Activated T-cell treated with anti-CD3 and anti-CD28 coated beads for 24 hours (primary cell): ENCODE data around the gene DOCK10.
A peak's percentile ranks its signal among the peaks of the same experiment; 100 is the strongest.
"Not testable (repeated sequence)": the region's sequence is repeated elsewhere in the genome, so short reads cannot be mapped to it uniquely, and the experiment has no call there.

Experiments used
- DNase-seq: peaks from one replicate; pipeline ENCODE4 v3.0.0-alpha.2; 2020; ENCODE audit warnings: low read depth

Gene DOCK10

DNA sequence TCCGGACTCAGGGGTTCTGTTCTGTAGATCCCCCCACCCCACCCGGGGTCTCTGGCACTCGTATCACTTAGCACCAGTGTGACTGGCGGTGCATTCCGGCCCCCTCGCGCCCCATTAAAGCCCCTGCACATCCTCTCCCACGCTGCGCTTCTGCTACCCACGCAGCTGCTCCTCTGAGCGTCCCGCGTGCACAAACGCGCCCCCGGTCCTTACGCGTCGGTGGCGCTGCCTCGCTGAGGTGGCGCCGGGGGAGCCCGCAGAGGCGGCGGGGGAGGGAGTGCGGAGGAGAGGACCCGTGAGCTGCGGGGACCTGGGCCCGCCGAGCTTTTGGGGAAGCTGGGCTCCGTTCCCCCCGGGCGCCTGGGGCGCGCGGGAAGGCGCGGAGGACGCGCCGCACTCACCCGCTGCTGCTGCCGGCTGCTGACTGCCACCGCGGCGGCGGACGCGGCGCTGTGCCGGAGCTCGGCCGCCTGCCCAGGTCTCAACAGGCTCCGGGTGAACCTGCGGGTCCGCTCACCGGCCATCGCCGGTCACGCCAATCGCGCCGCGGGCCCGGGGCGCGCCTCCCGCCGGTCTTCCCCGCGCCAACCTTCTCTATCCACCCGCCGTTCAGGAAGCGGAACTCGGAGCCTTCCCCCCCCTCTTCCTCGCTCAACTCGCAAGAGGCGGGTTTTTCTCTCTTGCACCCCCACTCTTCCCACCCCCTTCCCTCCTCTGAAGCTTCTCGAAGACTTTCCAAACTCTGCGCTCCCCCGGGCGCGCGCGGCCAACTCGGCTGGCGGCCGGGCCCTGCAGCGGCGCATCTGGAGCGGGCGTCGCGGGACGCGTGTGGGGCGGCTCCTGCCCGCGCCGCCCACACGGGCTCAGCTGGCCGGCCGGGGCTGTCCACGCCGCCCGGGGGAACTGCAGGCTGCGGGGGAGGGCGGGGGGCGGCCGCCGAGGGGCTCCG, at the start of gene DOCK10:
DOCK10 (minus strand) TSS at position 618 of the 949 bp plus-strand sequence; CDS start at position 524, 94 bp downstream.
- peak; percentile 39 for DNase-seq

DNA sequence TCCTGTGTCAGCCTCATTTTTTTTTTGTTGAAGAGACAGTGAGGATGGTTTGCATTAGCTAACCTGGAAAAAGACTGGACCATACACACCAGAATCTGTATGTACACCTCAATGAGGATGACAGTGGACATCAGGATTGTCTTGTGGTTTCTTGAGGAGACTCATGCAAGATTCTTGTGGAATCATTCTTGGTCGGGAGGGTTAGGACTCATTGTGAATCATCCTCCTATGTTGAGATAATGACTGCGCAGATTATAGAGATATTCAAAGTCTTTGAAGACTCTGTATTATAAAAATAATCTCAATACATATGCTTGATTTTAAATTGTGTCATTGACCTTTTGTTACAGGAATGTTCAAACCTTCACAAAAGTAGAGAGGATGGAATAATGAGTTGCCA, 49.1 kb upstream of the DOCK10 start:
- no peak for DNase-seq

- DNase-seq: no peak
Observed at GRCh38 chr2:225090746-225091145, 48.5 kb upstream of the DOCK10 start.

DNA sequence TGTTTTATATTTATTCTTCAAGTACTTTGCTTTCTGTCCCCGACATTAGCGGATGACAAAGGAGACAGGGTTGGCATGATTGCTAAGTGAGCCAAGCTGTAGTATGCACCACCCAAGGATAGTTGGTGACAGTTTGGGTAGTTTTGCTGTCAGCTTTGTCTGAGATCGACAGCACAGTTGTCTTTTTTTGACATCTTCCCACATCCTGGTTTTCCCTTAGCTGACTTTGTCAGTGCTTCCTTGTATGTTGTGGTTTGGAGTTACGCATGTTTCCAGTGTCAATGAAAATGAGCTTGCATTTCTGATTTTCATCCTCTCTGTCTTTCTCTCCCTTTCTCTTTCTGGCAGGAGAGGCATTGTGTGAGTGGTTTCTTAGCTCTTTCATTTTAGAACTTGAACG, 44.6 kb upstream of the DOCK10 start:
- DNase-seq: no peak

DNA sequence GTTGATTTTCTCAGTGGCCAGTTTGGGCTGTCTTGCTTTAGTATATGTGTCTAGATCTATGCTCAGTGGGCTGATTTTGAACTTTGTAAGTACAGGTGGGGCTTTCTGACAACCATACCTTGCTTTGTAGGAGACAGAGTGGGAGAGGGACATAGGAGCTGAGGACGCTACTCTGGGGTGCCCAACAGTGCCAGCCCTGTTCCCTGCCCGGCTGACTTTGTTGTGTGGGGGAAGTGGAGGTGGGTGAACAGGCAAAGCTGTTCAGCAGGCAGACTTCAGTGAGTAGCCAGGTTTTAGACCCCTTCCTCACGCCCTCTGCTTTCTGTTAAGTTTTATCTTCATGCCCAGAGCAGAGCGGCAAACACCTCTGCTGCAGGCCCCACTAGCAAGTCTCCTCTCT, 44.2 kb upstream of the DOCK10 start:
- no peak for DNase-seq

DNA sequence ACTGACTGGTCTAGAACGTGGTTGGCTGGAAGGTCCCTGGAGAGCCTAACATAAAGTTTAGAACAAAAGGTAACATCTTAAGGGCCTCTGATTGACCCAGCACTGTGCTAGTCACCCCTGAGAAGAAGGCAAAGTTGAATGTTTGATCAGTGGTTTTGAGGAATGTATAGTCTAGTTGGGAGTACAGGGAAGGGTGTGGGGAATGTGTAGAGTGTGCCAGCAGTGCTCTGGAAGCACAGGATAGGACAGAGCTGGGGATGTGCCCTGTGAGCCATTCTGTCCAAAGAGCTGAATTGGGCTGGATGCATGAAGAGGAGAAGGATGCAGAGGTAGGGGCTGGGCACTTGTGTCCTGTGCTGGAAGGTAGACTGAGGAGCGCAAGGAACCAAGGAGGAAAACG, 41.0 kb upstream of the DOCK10 start:
- DNase-seq: no peak

GRCh38 chr2:225076125-225076524, 33.9 kb upstream of the DOCK10 start:
- DNase-seq: no peak

GRCh38 chr2:225074919-225075681, 32.8 kb upstream of the DOCK10 start:
- DNase-seq: no peak

DNA sequence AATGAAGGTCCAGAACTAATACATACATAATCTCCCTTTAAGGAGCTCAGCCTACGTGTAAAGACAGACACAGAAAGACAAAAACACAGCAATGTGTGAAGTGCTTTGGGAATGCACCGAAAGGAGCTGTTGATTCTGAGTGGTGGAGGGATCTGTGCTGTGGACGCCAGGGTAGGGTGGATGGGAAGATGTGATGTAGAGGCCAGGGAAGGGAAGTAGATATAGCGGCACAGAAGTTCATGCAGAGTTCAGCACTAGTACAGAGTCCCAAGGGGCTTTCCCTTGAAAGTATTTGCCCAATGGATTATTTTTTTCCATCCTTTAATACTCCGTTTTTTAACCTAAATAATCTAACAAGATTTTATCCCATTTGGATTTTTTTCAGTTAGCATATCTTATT, 32.1 kb upstream of the DOCK10 start:
- DNase-seq: no peak

- DNase-seq: no peak
Observed at GRCh38 chr2:225073198-225073597, 30.9 kb upstream of the DOCK10 start.

- DNase-seq: no peak
Observed at GRCh38 chr2:225072444-225072843, 30.2 kb upstream of the DOCK10 start.

DNA sequence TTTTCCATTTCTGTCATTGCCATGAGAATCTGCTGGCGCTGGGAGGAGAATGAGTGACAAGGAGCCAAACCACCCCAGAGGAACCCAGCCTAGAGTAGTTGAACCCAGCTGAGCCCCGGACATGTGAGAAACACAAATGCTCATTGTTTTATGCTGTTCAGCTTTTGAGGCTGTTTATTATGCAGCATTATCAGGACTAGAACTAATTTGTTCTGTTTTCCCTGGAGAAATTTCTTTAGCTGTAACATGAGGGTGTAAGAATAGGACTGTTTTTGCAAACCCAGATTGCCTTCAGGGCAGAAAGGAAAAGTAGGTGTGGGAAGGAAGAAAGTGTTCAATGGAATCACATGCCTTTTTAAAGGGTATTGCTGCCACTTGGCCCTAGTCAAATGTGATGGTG, 28.5 kb upstream of the DOCK10 start:
- no peak for DNase-seq

- DNase-seq: no peak
Observed at GRCh38 chr2:225069966-225070365, 27.7 kb upstream of the DOCK10 start.

GRCh38 chr2:225069477-225069876, 27.2 kb upstream of the DOCK10 start:
- DNase-seq: no peak

DNA sequence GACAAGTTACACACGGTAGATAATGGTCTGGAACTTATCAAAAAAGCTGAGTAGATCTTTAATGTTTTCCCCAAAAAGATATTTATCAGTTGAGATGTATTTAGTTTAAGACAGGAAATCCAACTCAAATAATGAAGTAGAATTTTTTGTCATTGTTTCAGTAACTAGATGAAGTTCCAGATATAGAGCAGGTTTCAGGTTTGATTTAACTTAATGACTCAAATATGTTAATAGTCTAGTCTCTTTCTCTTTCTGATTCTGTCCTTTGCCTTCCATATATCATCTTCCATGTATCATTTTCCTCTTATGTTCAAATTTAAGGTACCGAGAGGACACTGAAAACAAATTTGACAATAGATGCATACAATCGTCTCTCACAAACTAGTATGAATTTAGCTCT, 23.6 kb upstream of the DOCK10 start:
- no peak for DNase-seq

DNA sequence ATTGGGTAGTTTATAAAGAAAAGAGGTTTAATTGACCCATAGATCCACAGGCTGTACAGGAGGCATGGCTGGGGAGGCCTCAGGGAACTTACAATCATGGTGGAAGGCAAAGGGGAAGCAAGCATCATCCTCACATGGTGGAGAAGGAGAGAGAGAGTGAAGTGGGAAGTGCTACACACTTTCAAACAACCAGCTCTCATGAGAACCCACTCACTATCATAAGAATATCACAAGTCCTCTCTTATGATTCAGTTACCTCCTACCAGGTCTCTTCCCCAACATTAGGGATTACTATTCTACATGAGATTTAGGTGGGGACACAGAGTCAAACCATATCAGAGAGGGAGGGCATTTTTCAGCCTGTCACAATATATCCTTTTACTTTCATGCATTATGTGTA, 22.7 kb upstream of the DOCK10 start:
- no peak for DNase-seq

- no peak for DNase-seq
Observed at GRCh38 chr2:225064362-225064761, 22.1 kb upstream of the DOCK10 start.

GRCh38 chr2:225056330-225057073, 14.2 kb upstream of the DOCK10 start:
- no peak for DNase-seq

- DNase-seq: no peak
Observed at GRCh38 chr2:225055714-225056113, 13.4 kb upstream of the DOCK10 start.

GRCh38 chr2:225052703-225053102, 10.4 kb upstream of the DOCK10 start:
- no peak for DNase-seq

DNA sequence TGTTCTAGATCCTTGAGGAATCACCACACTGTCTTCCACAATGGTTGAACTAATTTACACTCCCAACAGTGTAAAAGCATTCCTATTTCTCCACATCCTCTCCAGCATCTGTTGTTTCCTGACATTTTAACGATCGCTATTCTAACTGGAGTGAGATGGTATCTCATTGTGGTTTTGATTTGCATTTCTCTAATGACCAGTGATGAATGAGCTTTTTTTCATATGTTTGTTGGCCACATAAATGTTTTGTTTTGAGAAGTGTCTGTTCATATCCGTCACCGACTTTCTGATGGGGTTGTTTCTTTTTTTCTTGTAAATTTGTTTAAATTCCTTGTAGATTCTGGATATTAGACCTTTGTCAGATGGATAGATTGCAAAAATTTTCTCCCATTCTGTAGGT, 5.2 kb upstream of the DOCK10 start:
- DNase-seq: not testable (repeated sequence)

DNA sequence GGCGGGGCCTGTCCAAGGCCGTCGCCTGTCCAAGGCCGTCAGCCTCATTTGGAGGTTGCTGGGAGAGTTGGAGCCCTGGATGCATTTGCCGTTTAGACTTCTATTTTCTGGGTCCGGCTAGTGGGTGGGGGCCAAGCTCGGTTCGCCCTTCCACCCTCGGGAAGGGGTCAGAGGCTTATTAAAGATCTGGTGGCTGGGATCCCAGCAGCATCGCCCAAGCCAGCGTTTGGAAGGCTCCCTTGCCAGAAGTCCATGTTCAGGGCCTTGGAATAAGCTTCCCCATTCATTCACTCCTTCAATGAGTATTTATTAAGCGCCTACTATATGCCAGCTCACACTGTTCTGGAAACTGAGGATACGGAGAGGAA, 516 bp upstream of the DOCK10 start:
- DNase-seq: no peak
